Stomach (tissue), 19 donors: ENCODE measurements around the gene BACH1. TPM values are rescaled to one million over a fixed set of nuclear protein-coding genes. Genes with fewer than 3 reads are reported as not detected.
"Not testable (repeated sequence)": the region's sequence is repeated elsewhere in the genome, so short reads cannot be mapped to it uniquely, and the experiment has no call there.

Experiments used
- DNase-seq, 2 donors: peaks; one replicate each; pipeline versions ENCODE4 v3.0.0 to v3.0.0-alpha.2; 2013 to 2019
- H3K27ac ChIP-seq, 5 donors: fragments of 200-600 bp in 4 of 5; sonication (generic) in 4 of 5; one replicate each; pipeline ENCODE4 v1.5.1; 2013 to 2019; ENCODE audit warnings: mild to moderate bottlenecking in 1 of 5, moderate library complexity in 1 of 5
- H3K27me3 ChIP-seq, 3 donors: fragments of 200-600 bp; sonication (generic); one replicate each; pipeline ENCODE4 v1.5.1; 2017 to 2019; ENCODE audit warnings: mixed run types in 1 of 3
- H3K36me3 ChIP-seq, 4 donors: fragments of 200-600 bp; sonication (generic); 1 replicate in 3 of 4; 2 replicates in 1 of 4; pipeline ENCODE4 v1.5.1; 2016 to 2019
- H3K4me1 ChIP-seq, 4 donors: fragments of 200-600 bp; sonication (generic); one replicate each; pipeline ENCODE4 v1.5.1; 2016 to 2019
- H3K4me3 ChIP-seq, 4 donors: fragments of 200-600 bp; sonication (generic) in 3 of 4; one replicate each; pipeline ENCODE4 v1.5.1; 2016 to 2019; ENCODE audit warnings: mild to moderate bottlenecking in 1 of 4
- H3K9me3 ChIP-seq, 4 donors: fragments of 200-600 bp; sonication (generic); one replicate each; pipeline ENCODE4 v1.5.1; 2016 to 2019
- EP300 ChIP-seq: sonication (generic); formaldehyde crosslinking; IDR thresholded peaks from one replicate; pipeline ENCODE4 v1.6.1; 2017; ENCODE audit warnings: antibody characterized with exemption
- POLR2A ChIP-seq, 4 donors: fragments of 450-650 bp; IDR thresholded peaks; one replicate each; pipeline ENCODE4 v1.6.1; 2016; ENCODE audit warnings: antibody characterized with exemption in 4 of 4, control low read depth in 2 of 4, mild to moderate bottlenecking in 1 of 4, moderate library complexity in 1 of 4
- POLR2AphosphoS5 ChIP-seq, 3 donors: sonication (generic); formaldehyde crosslinking; IDR thresholded peaks; one replicate each; pipeline ENCODE4 v1.6.1; 2016; ENCODE audit warnings: antibody characterized with exemption in 3 of 3
- WGBS, 5 donors: extraction: QIAGEN DNeasy Blood & Tissue Kit in 3 of 5; methylation state at CpG; one replicate each; pipeline versions ENCODE4 v1.1.5 to v1.1.7; 2013 to 2018; 5-methylcytosine and 5-hydroxymethylcytosine counted together
- intact Hi-C: fragments of 100-400 bp; cut with DNase I; formaldehyde crosslinking; loops from one replicate; pipeline ENCODE4 v1.15.1; 2023; ENCODE audit warnings: low total_unique reads
- long read RNA-seq, 10 donors: transcript quantifications; one replicate each; lab custom pipeline, GENCODE V29; 2026
- polyA plus RNA-seq, 3 donors: library from polyadenylated mRNA; stranded (reverse); fragments of 200-250 nt; gene quantifications; one replicate each; pipeline ENCODE4 v1.2.3, GENCODE V29; 2013
- total RNA-seq, 5 donors: library from RNA; depleted of rRNA; stranded (reverse); fragments of >200 nt; gene quantifications; one replicate each; pipeline versions ENCODE4 v1.1.0 to v1.2.3, GENCODE V29; 2014 to 2016
- TF ChIP-seq, protein P1 (sequence below), 7 experiments: fragments of 450-650 bp in 4 of 7; fragments of 200-600 bp in 3 of 7; sonication (generic) in 3 of 7; IDR thresholded peaks; one replicate each; pipeline ENCODE4 v1.5.1; 2016 to 2019; ENCODE audit warnings: antibody characterized with exemption in 7 of 7, control low read depth in 2 of 7, mild to moderate bottlenecking in 1 of 7
- donor health status: healthy with polysubstance abuse.
- donor health status: Bipolar disorder and iron deficiency.
- donor health status: healthy.

BACH1 gene
- total RNA-seq = 100 to 1,000 TPM in 1 of 5 donors, 10 to 100 TPM in 4; 17.7 to 107 (median 33.9) TPM
- 1 to 10 TPM; 4.2 to 9.8 (median 5.4) TPM for polyA plus RNA-seq
- long read RNA-seq, donor 1 = 0 reads
- long read RNA-seq, donor 2 = 0 reads
- long read RNA-seq, donor 3, full-length matches to known transcripts = 2 of 2 reads
- long read RNA-seq, donor 3, partial matches to known transcripts = 0 of 2 reads
- long read RNA-seq, donor 3, other reads (novel, unspliced or antisense) = 0 of 2 reads
- long read RNA-seq, donor 4, full-length matches to known transcripts = 1 of 1 reads
- long read RNA-seq, donor 4, partial matches to known transcripts = 0 of 1 reads
- long read RNA-seq, donor 4, other reads (novel, unspliced or antisense) = 0 of 1 reads
- long read RNA-seq, donor 5, full-length matches to known transcripts = 2 of 2 reads
- long read RNA-seq, donor 5, partial matches to known transcripts = 0 of 2 reads
- long read RNA-seq, donor 5, other reads (novel, unspliced or antisense) = 0 of 2 reads
- long read RNA-seq, donor 6, full-length matches to known transcripts = 3 of 14 reads
- long read RNA-seq, donor 6, partial matches to known transcripts = 11 of 14 reads
- long read RNA-seq, donor 6, other reads (novel, unspliced or antisense) = 0 of 14 reads
- long read RNA-seq, donor 7, full-length matches to known transcripts = 5 of 5 reads
- long read RNA-seq, donor 7, partial matches to known transcripts = 0 of 5 reads
- long read RNA-seq, donor 7, other reads (novel, unspliced or antisense) = 0 of 5 reads
- long read RNA-seq, donor 8, full-length matches to known transcripts = 1 of 13 reads
- long read RNA-seq, donor 8, partial matches to known transcripts = 12 of 13 reads
- long read RNA-seq, donor 8, other reads (novel, unspliced or antisense) = 0 of 13 reads
- long read RNA-seq, donor 9, partial matches to known transcripts = 0 of 1 reads
- long read RNA-seq, donor 9, other reads (novel, unspliced or antisense) = 0 of 1 reads
- long read RNA-seq, donor 10 = 0 reads

DNA sequence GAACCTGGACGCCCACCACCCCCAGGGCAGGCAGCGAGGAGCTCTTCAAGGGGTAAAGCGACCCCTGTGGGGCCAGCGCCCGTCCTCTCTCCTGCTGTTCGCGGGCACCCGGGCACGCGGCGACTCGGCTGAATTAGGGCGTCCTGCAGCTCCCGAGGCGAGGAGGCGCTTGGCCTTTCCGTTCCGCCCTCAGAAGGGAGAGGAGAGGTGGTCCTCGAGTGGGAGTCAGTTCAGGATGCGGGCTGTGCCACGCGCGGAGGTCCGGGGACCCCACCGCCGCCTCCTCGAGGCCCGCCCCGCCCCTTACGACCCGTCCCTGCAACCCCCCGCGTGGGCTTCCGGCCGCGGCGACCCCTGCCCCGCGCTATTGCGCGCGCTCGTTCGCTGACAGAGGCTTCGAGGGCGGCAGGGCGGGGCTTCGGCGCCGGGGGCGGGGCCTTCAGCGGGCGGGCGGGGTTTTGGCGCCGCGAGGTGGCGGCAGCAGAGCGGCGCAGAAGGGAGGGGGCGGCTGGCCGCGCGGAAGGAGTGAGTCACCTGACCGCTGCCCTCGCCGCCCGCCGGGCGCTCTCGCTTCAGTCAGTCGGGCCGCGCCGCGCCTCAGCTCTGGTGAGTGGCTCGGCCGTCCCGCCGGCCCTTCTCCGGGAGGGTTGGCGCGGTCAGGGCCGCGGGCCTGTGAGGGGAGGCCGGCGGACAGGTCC, at the start of gene BACH1:
Gene BACH1, plus strand, starts transcription at position 575 of the 698 bp plus-strand sequence. CDS start 22,359 bp downstream, outside the sequence.
- H3K27ac ChIP-seq = peak within 1 kb of the TSS; percentile 89 to 98 (median 94)
- no peaks in the 10 kb centered on the region for H3K27me3 ChIP-seq
- peaks cover 27 to 48% (median 43%) of the 10 kb centered on the region in 4 donors for H3K4me1 ChIP-seq
- peak; percentile 92 to 97 for DNase-seq
- H3K4me3 ChIP-seq = peak within 1 kb of the TSS; percentile 62 to 97 (median 72)
- intact Hi-C loops = no loop called here
- 0 to 6% (median 3%) methylated on average over 1 to 87 of the region's 87 CpGs for WGBS, 5 donors
- no peaks in the 10 kb centered on the region for H3K9me3 ChIP-seq
- no peaks in the 10 kb centered on the region for H3K36me3 ChIP-seq
- TF ChIP-seq POLR2AphosphoS5 (IDR thresholded peaks at IDR 0.05) (peak; percentile 79 to 99 (median 98)), EP300 (no peak), POLR2A (IDR thresholded peaks at IDR 0.05) (no peak)
- TF ChIP-seq, protein P1, sequence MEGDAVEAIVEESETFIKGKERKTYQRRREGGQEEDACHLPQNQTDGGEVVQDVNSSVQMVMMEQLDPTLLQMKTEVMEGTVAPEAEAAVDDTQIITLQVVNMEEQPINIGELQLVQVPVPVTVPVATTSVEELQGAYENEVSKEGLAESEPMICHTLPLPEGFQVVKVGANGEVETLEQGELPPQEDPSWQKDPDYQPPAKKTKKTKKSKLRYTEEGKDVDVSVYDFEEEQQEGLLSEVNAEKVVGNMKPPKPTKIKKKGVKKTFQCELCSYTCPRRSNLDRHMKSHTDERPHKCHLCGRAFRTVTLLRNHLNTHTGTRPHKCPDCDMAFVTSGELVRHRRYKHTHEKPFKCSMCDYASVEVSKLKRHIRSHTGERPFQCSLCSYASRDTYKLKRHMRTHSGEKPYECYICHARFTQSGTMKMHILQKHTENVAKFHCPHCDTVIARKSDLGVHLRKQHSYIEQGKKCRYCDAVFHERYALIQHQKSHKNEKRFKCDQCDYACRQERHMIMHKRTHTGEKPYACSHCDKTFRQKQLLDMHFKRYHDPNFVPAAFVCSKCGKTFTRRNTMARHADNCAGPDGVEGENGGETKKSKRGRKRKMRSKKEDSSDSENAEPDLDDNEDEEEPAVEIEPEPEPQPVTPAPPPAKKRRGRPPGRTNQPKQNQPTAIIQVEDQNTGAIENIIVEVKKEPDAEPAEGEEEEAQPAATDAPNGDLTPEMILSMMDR (IDR thresholded peaks at IDR 0.05) = peak in 3 of 7 experiments; percentile 30 to 76 (median 37)

DNA sequence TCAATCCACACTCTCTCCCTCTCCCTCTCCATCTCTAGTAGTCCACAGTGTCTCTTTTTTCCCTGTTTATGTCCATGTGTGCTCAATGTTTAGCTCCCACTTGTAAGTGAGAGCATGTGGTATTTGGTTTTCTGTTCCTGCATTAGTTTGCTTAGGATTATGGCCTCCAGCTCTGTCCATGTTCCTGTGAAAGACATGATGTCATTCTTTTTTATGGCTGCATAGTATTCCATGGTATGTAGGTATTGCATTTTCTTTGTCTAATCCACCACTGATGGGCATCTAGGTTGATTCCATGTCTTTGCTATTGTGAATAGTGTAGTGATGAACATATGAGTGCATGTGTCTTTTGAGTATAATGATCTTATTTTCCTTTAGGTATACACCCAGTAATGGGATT, 49.4 kb upstream of the BACH1 start:
- DNase-seq, H3K27ac ChIP-seq, H3K4me3 ChIP-seq, H3K27me3 ChIP-seq, H3K4me1 ChIP-seq, intact Hi-C loops, H3K36me3 ChIP-seq: not testable (repeated sequence)
- H3K9me3 ChIP-seq = peaks cover 6 to 16% (median 14%) of the 10 kb centered on the region in 4 donors

DNA sequence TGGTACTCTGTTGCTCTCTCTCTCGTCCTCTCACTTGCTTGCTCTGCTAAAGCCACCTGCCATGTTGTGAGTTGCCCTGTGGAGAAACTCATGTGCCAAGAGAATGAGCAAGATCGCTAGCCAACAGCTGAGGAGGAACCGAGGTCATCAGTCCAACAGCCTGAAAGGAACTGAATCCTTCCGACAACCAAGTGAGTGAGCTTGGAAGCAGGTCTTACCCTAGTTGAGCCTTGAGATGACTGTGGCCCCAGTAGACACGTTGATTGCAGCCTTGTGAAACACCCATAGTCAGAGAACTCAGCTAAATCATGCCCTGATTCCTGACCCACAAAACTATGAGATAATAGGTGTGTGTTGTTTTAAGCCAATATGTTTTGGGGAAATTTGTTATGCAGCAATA, 48.1 kb upstream of the BACH1 start:
- Histone ChIP-seq H3K36me3 (no peaks in the 10 kb centered on the region), H3K4me3 (no peak overlapping the region), H3K27ac (no peak overlapping the region), H3K9me3 (peaks cover 6 to 27% (median 18%) of the 10 kb centered on the region in 4 donors), H3K27me3 (no peaks in the 10 kb centered on the region), H3K4me1 (no peaks in the 10 kb centered on the region)
- TF ChIP-seq POLR2AphosphoS5 (IDR thresholded peaks at IDR 0.05) (no peak), POLR2A (IDR thresholded peaks at IDR 0.05) (no peak), EP300 (no peak)
- TF ChIP-seq, protein P1 (IDR thresholded peaks at IDR 0.05) = no peak
- intact Hi-C loops = no loop called here
- no peak for DNase-seq
- WGBS, 5 donors = 79 to 86% (median 85%) methylated on average over 5 of the region's 5 CpGs

DNA sequence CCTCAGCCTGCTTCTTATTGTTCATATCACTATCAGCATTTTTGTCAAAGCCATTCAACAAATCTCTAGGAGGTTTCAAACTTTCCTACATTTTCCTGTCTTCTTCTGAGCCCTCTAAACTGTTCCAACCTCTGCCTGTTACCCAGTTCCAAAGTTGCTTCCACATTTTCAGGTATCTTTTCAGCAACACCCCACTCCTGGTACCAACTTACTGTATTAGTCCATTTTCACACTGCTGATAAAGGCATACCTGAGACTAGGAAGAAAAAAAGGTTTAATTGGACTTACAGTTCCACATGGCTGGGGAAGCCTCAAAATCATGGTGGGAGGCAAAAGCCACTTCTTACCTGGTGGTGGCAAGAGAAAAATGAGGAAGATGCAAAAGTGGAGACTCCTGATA, 44.9 kb upstream of the BACH1 start:
- H3K36me3 ChIP-seq, H3K27ac ChIP-seq, intact Hi-C loops, H3K4me1 ChIP-seq, DNase-seq, H3K4me3 ChIP-seq, H3K27me3 ChIP-seq: not testable (repeated sequence)
- peaks cover 6 to 27% (median 18%) of the 10 kb centered on the region in 4 donors for H3K9me3 ChIP-seq

DNA sequence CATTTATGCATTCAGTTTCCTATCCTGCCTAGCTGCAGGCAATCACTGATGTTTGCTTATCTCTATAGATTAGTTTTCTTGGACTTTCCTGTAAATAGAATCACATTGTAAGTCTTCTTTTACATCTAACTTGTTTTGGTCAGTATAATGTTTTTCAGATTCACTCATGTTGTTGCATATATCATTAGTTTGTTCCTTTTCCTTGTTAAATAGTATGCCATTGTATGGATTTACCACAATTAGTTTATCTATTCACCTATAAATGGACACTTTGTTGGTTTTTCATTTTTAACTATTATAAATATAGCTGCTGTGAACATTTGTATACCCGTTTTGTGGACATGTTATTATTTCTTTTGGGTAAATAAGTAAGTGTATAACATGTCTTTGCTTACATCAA, 44.2 kb upstream of the BACH1 start:
- no peak overlapping the region for H3K4me3 ChIP-seq
- intact Hi-C loops = no loop called here
- no peak overlapping the region for H3K27ac ChIP-seq
- no peaks in the 10 kb centered on the region for H3K36me3 ChIP-seq
- peaks cover 0 to 9% (median 0%) of the 10 kb centered on the region in 4 donors for H3K4me1 ChIP-seq
- TF ChIP-seq POLR2A (IDR thresholded peaks at IDR 0.05) (no peak), POLR2AphosphoS5 (IDR thresholded peaks at IDR 0.05) (no peak), EP300 (no peak)
- TF ChIP-seq, protein P1 (IDR thresholded peaks at IDR 0.05) = no peak
- WGBS, 5 donors = 81 to 89% (median 87%) methylated on average over 1 of the region's 1 CpG
- H3K9me3 ChIP-seq = peaks cover 6 to 27% (median 18%) of the 10 kb centered on the region in 4 donors
- no peak for DNase-seq
- no peaks in the 10 kb centered on the region for H3K27me3 ChIP-seq
